ENCODE measurements around the gene MAP3K1. TPM values are rescaled to one million over a fixed set of nuclear protein-coding genes. Genes with fewer than 3 reads are reported as not detected.

The MAP3K1 gene
- total and polyA plus RNA-seq, 9 of the 15 experiments (the other 6 are each of a cell fraction or from before 2014, with no cell fraction given): 3.9 to 13.9 (median 7.5) TPM

DNA sequence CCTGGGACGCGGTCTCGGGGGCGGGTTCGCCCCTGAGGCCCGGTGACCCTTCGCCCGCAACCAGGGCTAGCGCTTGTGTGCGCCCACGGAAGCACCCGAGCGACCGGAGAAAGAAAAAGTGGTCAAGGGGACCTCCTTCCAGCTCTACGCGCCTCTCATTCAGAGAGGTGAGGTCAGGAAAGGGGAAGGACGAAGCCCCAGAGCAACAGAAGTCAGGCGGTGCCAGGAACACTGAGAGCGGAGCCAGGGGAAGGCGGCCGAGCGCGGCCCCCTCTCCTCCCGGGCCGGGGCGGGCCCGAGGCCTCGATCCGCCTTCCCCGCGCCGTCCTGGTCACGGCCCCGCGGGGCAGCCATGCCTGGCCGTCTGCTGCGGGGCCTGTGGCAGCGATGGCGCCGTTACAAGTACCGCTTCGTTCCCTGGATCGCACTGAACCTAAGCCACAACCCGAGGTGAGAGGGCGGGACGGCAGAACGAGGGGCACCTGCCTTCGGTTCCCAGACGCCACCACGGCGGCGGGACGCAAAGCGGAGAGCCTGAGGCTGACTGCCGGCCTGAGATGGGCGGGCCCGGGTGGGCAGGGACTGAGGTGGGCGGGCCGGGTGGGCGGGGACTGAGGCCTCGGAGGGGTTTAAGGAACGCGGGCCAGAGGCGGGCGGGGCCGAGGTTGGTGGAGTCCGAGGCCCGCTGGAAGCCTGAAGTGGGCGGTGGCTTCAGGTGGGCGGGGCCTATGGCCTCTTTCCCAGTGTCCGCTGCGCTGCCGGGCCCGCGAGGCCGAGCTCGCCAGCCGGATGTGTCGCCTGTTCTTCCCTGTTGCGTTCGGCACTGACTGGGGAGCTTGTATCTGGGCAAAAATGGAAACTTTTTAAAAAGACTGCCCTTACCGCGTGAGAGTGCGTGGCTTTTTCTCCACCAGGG is 94.2 kb downstream of the MAP3K1 start, which contains the start of gene SETD9 (continued):
- TF ChIP-seq, protein P1, sequence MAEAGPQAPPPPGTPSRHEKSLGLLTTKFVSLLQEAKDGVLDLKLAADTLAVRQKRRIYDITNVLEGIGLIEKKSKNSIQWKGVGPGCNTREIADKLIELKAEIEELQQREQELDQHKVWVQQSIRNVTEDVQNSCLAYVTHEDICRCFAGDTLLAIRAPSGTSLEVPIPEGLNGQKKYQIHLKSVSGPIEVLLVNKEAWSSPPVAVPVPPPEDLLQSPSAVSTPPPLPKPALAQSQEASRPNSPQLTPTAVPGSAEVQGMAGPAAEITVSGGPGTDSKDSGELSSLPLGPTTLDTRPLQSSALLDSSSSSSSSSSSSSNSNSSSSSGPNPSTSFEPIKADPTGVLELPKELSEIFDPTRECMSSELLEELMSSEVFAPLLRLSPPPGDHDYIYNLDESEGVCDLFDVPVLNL (CRISPR knock-in tag; IDR thresholded peaks at IDR 0.05; ENCODE audit: low read depth): no peak
- TF ChIP-seq ERF (CRISPR knock-in tag; IDR thresholded peaks at IDR 0.05): peak; percentile 14; the same call in 1 of the 2 replicates
- TF ChIP-seq JUND (IDR thresholded peaks at IDR 0.05; ENCODE audit: borderline replicate concordance, low read depth, low read length): peak; percentile 14; the same call in 1 of the 2 replicates
- TF ChIP-seq JUND (tag; IDR thresholded peaks at IDR 0.05; ENCODE audit: borderline replicate concordance, low read depth, low read length): no peak; the same call in 2 of the 3 replicates
- no peak for TF ChIP-seq ZNF668 (CRISPR knock-in tag; IDR thresholded peaks at IDR 0.05)
- peak; percentile 63 for TF ChIP-seq MAX (CRISPR knock-in tag; IDR thresholded peaks at IDR 0.05)
- 0 out of 4 replicates have a peak, but pooled peaks of 1 of the 2 experiments have one; percentile 2 for TF ChIP-seq RAD21 (CRISPR knock-in tag; conservative IDR thresholded peaks at IDR 0.05 in 1 of 2, IDR thresholded peaks at IDR 0.05 in 1 of 2)
- peak; percentile 84 for TF ChIP-seq GTF2F1 (IDR thresholded peaks at IDR 0.05; ENCODE audit: low read depth, low read length)
- TF ChIP-seq, protein P2, sequence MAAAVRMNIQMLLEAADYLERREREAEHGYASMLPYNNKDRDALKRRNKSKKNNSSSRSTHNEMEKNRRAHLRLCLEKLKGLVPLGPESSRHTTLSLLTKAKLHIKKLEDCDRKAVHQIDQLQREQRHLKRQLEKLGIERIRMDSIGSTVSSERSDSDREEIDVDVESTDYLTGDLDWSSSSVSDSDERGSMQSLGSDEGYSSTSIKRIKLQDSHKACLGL (CRISPR knock-in tag; IDR thresholded peaks at IDR 0.05; ENCODE audit: borderline replicate concordance, poor library complexity, severe bottlenecking): peak; percentile 43
- no peak for TF ChIP-seq NR2C1 (IDR thresholded peaks at IDR 0.05)
- TF ChIP-seq NR2C1 (tag; IDR thresholded peaks at IDR 0.05): no peak
- peak; percentile 94; the same call in 1 of the 2 replicates for TF ChIP-seq NFATC3 (IDR thresholded peaks at IDR 0.05)
- peak; percentile 82 for TF ChIP-seq CTBP1 (IDR thresholded peaks at IDR 0.05; ENCODE audit: borderline replicate concordance)
- no peak for TF ChIP-seq SMAD2 (IDR thresholded peaks at IDR 0.05; ENCODE audit: low read depth, low read length)
- peak; percentile 66; the same call in 1 of the 2 replicates for TF ChIP-seq ZNF263 (CRISPR knock-in tag; IDR thresholded peaks at IDR 0.05; ENCODE audit: borderline replicate concordance)
- TF ChIP-seq NFIX (CRISPR knock-in tag; IDR thresholded peaks at IDR 0.05; ENCODE audit: low read depth): no peak
- TF ChIP-seq NEUROD1 (IDR thresholded peaks at IDR 0.05; ENCODE audit: borderline replicate concordance, low read depth, low read length, partially characterized antibody): peak; percentile 18
- TF ChIP-seq TARDBP (IDR thresholded peaks at IDR 0.05): peak; percentile 81
- TF ChIP-seq NRF1 (conservative IDR thresholded peaks at IDR 0.05 in 1 of 2, IDR thresholded peaks at IDR 0.05 in 1 of 2): peak; percentile 55 to 66; a peak in 3 of 4 replicates
- TF ChIP-seq RBM17 (IDR thresholded peaks at IDR 0.05; ENCODE audit: borderline replicate concordance, low read depth, low read length): no peak
- TF ChIP-seq DIDO1 (tag; IDR thresholded peaks at IDR 0.05; ENCODE audit: low read depth): no peak
- no peak for TF ChIP-seq MYNN (IDR thresholded peaks at IDR 0.05)
- TF ChIP-seq MYNN (CRISPR knock-in tag; IDR thresholded peaks at IDR 0.05): no peak
- TF ChIP-seq JUN (IDR thresholded peaks at IDR 0.05; ENCODE audit: borderline replicate concordance, low read depth, low read length): 0 out of 2 replicates have a peak, but pooled peaks have one; percentile 4
- TF ChIP-seq JUN (CRISPR knock-in tag; IDR thresholded peaks at IDR 0.05; ENCODE audit: borderline replicate concordance): no peak
- TF ChIP-seq LEF1 (IDR thresholded peaks at IDR 0.05): no peak
- TF ChIP-seq SMAD3 (CRISPR knock-in tag; conservative IDR thresholded peaks at IDR 0.05): 0 out of 2 replicates have a peak, but pooled peaks have one; percentile 14
- TF ChIP-seq ILK (tag; IDR thresholded peaks at IDR 0.05; ENCODE audit: borderline replicate concordance, low read depth): no peak
